Measurements from ENCODE around the gene TPCN1.

DNA sequence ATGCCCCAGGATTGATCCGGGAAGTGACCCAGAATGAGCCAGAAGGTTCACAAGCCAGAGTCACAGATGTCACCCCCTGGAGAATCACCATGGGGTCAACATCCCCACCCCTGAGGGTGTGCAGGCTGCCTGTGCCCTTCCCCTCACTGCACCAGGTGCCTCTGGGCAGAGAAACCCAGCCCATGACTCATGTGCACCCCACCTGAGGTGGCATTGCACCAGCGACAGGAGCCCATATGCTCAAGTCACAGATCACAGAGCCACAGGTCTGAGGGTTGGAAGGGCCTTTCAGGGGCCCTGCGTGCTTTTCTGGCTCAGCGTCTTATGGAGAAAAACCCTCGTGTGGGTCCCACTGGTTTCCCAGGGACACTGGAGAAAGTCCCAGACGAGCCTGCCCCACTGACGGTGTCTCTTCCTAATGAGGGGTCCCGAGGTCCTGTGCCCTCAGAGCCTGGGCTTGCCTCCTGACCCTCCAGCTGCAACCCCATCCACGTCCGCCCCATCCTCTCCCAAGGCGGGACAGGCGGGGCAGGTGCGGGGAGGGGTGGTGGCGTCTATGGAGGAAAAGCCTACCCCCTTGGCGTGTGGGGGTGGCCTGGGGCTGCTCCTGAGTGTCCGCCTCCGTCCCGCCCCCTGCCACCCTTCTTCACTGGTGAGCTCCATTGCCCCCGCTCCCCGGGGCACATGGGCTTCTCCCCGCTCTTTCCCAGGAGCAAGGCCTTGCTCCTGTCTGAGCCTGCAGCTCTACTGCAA, 66.1 kb downstream of the TPCN1 start:
- TF ChIP-seq, protein P1, sequence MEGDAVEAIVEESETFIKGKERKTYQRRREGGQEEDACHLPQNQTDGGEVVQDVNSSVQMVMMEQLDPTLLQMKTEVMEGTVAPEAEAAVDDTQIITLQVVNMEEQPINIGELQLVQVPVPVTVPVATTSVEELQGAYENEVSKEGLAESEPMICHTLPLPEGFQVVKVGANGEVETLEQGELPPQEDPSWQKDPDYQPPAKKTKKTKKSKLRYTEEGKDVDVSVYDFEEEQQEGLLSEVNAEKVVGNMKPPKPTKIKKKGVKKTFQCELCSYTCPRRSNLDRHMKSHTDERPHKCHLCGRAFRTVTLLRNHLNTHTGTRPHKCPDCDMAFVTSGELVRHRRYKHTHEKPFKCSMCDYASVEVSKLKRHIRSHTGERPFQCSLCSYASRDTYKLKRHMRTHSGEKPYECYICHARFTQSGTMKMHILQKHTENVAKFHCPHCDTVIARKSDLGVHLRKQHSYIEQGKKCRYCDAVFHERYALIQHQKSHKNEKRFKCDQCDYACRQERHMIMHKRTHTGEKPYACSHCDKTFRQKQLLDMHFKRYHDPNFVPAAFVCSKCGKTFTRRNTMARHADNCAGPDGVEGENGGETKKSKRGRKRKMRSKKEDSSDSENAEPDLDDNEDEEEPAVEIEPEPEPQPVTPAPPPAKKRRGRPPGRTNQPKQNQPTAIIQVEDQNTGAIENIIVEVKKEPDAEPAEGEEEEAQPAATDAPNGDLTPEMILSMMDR (IDR thresholded peaks at IDR 0.05; ENCODE audit: poor library complexity) = no peak
- no peak for TF ChIP-seq EZH2 (IDR thresholded peaks at IDR 0.05; ENCODE audit: borderline replicate concordance)

Measured in hepatocyte (in vitro differentiated cells).